ENCODE measurements around the gene IMMP2L. TPM values are rescaled to one million over a fixed set of nuclear protein-coding genes. Genes with fewer than 3 reads are reported as not detected.

IMMP2L gene
- polyA plus RNA-seq, 1 experiment, result 5.8 TPM

- no peaks in the 10 kb centered on the region for H3K36me3 ChIP-seq (ENCODE audit: control insufficient read depth, insufficient read depth, low read length)
- DNase-seq (ENCODE audit: low read depth), result no peak
- no peaks in the 10 kb centered on the region for H3K27me3 ChIP-seq (ENCODE audit: control insufficient read depth, insufficient read depth, low read length)
- TF ChIP-seq CTCF (IDR thresholded peaks at IDR 0.05; ENCODE audit: insufficient read depth, low read depth, low read length), result no peak
- no peak overlapping the region for H3K4me3 ChIP-seq (ENCODE audit: low read depth, low read length)
- ChIA-PET CTCF (no interaction called here), POLR2A (no interaction called here)
Observed at GRCh38 chr7:111146136-111146535, 416.2 kb downstream of the IMMP2L start.

GRCh38 chr7:111145472-111145871 is 416.8 kb downstream of the IMMP2L start:
- no peaks in the 10 kb centered on the region for H3K27me3 ChIP-seq (ENCODE audit: control insufficient read depth, insufficient read depth, low read length)
- H3K4me3 ChIP-seq (ENCODE audit: low read depth, low read length), result no peak overlapping the region
- ChIA-PET POLR2A (no interaction called here), CTCF (no interaction called here)
- TF ChIP-seq CTCF (IDR thresholded peaks at IDR 0.05; ENCODE audit: insufficient read depth, low read depth, low read length), result no peak
- DNase-seq (ENCODE audit: low read depth), result no peak
- H3K36me3 ChIP-seq (ENCODE audit: control insufficient read depth, insufficient read depth, low read length), result no peaks in the 10 kb centered on the region

- POLR2A ChIA-PET, result no interaction called here
- no peak for DNase-seq (ENCODE audit: low read depth)
- Histone ChIP-seq H3K36me3 (ENCODE audit: control insufficient read depth, insufficient read depth, low read length) (no peaks in the 10 kb centered on the region), H3K27me3 (ENCODE audit: control insufficient read depth, insufficient read depth, low read length) (no peaks in the 10 kb centered on the region), H3K4me3 (ENCODE audit: low read depth, low read length) (no peak overlapping the region)
- no peak for TF ChIP-seq CTCF (IDR thresholded peaks at IDR 0.05; ENCODE audit: insufficient read depth, low read depth, low read length)
- CTCF ChIA-PET, result no interaction called here
Observed at GRCh38 chr7:111140091-111140865, 422.0 kb downstream of the IMMP2L start.

GRCh38 chr7:111138586-111138985 is 423.7 kb downstream of the IMMP2L start:
- no peak for DNase-seq (ENCODE audit: low read depth)
- CTCF ChIA-PET, result no interaction called here

GRCh38 chr7:111138193-111138569 is 424.1 kb downstream of the IMMP2L start:
- POLR2A ChIA-PET, result interaction anchor here (0.5 to 0.6 kb wide), 3 partner anchors 25 to 169 kb away, joined by 4 to 5 read pairs (median 4); no protein-coding TSS in a partner anchor
- H3K36me3 ChIP-seq (ENCODE audit: control insufficient read depth, insufficient read depth, low read length), result no peaks in the 10 kb centered on the region
- no peaks in the 10 kb centered on the region for H3K27me3 ChIP-seq (ENCODE audit: control insufficient read depth, insufficient read depth, low read length)
- TF ChIP-seq CTCF (IDR thresholded peaks at IDR 0.05; ENCODE audit: insufficient read depth, low read depth, low read length), result no peak
- DNase-seq (ENCODE audit: low read depth), result no peak
- H3K4me3 ChIP-seq (ENCODE audit: low read depth, low read length), result no peak overlapping the region
- CTCF ChIA-PET, result no interaction called here

More at GRCh38 chr7:111138586-111138985, 423.7 kb downstream of the IMMP2L start:
- H3K4me3 ChIP-seq (ENCODE audit: low read depth, low read length), result no peak overlapping the region
- POLR2A ChIA-PET, result interaction anchor here (0.5 kb wide), 1 partner anchor 24 kb away, joined by 4 read pairs; no protein-coding TSS in a partner anchor
- no peak for TF ChIP-seq CTCF (IDR thresholded peaks at IDR 0.05; ENCODE audit: insufficient read depth, low read depth, low read length)
- no peaks in the 10 kb centered on the region for H3K27me3 ChIP-seq (ENCODE audit: control insufficient read depth, insufficient read depth, low read length)
- no peaks in the 10 kb centered on the region for H3K36me3 ChIP-seq (ENCODE audit: control insufficient read depth, insufficient read depth, low read length)
